Neural cell (in vitro differentiated cells): Measurements from ENCODE around the gene SSR2.

ENCODE experiments used
- EP300 ChIP-seq: fragments of 450-650 bp; conservative IDR thresholded peaks from 2 replicates; pipeline ENCODE4 v1.6.1; 2014; ENCODE audit warnings: antibody characterized with exemption, mild to moderate bottlenecking, moderate library complexity; ENCODE audit not compliant: poor library complexity, severe bottlenecking
- EZH2 ChIP-seq: fragments of 200-600, 300-800 bp; shearing (Covaris generic), sonication (generic); IDR thresholded peaks from 2 replicates; pipeline ENCODE4 v1.6.1; 2014; ENCODE audit warnings: antibody characterized with exemption, low read length, borderline replicate concordance, mild to moderate bottlenecking; ENCODE audit not compliant: insufficient read depth, poor library complexity, severe bottlenecking
- POLR2AphosphoS5 ChIP-seq: IDR thresholded peaks from 2 replicates; pipeline ENCODE4 v1.6.1; 2012
- TAF1 ChIP-seq: IDR thresholded peaks from 2 replicates; pipeline ENCODE4 v1.6.1; 2012; ENCODE audit warnings: low read depth
- TF ChIP-seq, protein P1 (sequence below): fragments of 450-650 bp; IDR thresholded peaks from 2 replicates; pipeline ENCODE4 v1.5.1; 2014; ENCODE audit warnings: antibody characterized with exemption, mild to moderate bottlenecking, moderate library complexity; ENCODE audit not compliant: poor library complexity, severe bottlenecking
- TF ChIP-seq, protein P2 (sequence below): IDR thresholded peaks from 2 replicates; pipeline ENCODE4 v1.6.1; 2012; ENCODE audit warnings: borderline replicate concordance

- TF ChIP-seq POLR2AphosphoS5 (no peak), EP300 (no peak), TAF1 (no peak), EZH2 (no peak)
- TF ChIP-seq, protein P1, sequence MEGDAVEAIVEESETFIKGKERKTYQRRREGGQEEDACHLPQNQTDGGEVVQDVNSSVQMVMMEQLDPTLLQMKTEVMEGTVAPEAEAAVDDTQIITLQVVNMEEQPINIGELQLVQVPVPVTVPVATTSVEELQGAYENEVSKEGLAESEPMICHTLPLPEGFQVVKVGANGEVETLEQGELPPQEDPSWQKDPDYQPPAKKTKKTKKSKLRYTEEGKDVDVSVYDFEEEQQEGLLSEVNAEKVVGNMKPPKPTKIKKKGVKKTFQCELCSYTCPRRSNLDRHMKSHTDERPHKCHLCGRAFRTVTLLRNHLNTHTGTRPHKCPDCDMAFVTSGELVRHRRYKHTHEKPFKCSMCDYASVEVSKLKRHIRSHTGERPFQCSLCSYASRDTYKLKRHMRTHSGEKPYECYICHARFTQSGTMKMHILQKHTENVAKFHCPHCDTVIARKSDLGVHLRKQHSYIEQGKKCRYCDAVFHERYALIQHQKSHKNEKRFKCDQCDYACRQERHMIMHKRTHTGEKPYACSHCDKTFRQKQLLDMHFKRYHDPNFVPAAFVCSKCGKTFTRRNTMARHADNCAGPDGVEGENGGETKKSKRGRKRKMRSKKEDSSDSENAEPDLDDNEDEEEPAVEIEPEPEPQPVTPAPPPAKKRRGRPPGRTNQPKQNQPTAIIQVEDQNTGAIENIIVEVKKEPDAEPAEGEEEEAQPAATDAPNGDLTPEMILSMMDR = no peak
- TF ChIP-seq, protein P2, sequence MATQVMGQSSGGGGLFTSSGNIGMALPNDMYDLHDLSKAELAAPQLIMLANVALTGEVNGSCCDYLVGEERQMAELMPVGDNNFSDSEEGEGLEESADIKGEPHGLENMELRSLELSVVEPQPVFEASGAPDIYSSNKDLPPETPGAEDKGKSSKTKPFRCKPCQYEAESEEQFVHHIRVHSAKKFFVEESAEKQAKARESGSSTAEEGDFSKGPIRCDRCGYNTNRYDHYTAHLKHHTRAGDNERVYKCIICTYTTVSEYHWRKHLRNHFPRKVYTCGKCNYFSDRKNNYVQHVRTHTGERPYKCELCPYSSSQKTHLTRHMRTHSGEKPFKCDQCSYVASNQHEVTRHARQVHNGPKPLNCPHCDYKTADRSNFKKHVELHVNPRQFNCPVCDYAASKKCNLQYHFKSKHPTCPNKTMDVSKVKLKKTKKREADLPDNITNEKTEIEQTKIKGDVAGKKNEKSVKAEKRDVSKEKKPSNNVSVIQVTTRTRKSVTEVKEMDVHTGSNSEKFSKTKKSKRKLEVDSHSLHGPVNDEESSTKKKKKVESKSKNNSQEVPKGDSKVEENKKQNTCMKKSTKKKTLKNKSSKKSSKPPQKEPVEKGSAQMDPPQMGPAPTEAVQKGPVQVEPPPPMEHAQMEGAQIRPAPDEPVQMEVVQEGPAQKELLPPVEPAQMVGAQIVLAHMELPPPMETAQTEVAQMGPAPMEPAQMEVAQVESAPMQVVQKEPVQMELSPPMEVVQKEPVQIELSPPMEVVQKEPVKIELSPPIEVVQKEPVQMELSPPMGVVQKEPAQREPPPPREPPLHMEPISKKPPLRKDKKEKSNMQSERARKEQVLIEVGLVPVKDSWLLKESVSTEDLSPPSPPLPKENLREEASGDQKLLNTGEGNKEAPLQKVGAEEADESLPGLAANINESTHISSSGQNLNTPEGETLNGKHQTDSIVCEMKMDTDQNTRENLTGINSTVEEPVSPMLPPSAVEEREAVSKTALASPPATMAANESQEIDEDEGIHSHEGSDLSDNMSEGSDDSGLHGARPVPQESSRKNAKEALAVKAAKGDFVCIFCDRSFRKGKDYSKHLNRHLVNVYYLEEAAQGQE = no peak
Measured at GRCh38 chr1:155979597-155980343, 41.0 kb downstream of the SSR2 start.
